ENCODE measurements around the gene CYP4F11.

DNA sequence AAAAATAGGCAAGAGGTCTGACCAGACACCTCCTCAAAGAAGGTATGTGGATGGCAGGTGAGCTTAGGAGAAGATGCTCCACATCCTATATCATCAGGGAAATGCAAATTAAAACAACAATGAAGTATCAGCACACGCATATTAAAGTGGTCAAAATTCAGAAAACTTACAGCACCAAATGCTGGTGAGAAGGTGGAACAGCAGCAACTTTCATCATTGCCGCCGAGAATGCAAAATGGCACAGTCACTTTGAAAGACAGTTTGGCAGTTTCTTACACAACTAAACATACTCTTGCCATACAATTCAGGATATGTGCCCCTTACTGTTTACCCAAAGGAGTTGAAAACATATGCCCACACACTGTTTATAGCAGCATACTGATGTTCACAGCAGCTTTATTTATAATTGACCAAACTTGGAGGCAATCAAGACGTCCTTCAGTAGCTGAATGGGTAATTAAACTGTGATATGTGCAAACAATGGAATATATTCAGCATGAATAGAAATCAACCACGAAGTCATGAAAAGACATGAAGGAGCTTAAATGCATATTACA lies 37.0 kb upstream of the CYP4F11 start:
- TF ChIP-seq, protein P1, sequence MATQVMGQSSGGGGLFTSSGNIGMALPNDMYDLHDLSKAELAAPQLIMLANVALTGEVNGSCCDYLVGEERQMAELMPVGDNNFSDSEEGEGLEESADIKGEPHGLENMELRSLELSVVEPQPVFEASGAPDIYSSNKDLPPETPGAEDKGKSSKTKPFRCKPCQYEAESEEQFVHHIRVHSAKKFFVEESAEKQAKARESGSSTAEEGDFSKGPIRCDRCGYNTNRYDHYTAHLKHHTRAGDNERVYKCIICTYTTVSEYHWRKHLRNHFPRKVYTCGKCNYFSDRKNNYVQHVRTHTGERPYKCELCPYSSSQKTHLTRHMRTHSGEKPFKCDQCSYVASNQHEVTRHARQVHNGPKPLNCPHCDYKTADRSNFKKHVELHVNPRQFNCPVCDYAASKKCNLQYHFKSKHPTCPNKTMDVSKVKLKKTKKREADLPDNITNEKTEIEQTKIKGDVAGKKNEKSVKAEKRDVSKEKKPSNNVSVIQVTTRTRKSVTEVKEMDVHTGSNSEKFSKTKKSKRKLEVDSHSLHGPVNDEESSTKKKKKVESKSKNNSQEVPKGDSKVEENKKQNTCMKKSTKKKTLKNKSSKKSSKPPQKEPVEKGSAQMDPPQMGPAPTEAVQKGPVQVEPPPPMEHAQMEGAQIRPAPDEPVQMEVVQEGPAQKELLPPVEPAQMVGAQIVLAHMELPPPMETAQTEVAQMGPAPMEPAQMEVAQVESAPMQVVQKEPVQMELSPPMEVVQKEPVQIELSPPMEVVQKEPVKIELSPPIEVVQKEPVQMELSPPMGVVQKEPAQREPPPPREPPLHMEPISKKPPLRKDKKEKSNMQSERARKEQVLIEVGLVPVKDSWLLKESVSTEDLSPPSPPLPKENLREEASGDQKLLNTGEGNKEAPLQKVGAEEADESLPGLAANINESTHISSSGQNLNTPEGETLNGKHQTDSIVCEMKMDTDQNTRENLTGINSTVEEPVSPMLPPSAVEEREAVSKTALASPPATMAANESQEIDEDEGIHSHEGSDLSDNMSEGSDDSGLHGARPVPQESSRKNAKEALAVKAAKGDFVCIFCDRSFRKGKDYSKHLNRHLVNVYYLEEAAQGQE (IDR thresholded peaks at IDR 0.05; ENCODE audit: insufficient read depth in 1 of 2, low read depth in 2 of 2, low read length in 2 of 2), result no peak
- TF ChIP-seq POLR2AphosphoS5 (IDR thresholded peaks at IDR 0.05; ENCODE audit: low read depth, low read length) (no peak), TAF1 (IDR thresholded peaks at IDR 0.05; ENCODE audit: borderline replicate concordance, insufficient read depth, low read length) (no peak)

Data from PFSK-1 (cell line).